Right lobe of liver (tissue), 4 donors: ENCODE results near the gene FSTL3.

Experiments used
- POLR2A ChIP-seq: fragments of 450-650 bp; IDR thresholded peaks from one replicate; pipeline ENCODE4 v1.6.1; 2017; ENCODE audit warnings: antibody characterized with exemption, mild to moderate bottlenecking
- TF ChIP-seq, protein P1 (sequence below), 4 donors: fragments of 200-600 bp in 3 of 4; fragments of 450-650 bp in 1 of 4; IDR thresholded peaks; one replicate each; pipeline versions ENCODE4 v1.5.1 to v1.8.0; 2016 to 2022; ENCODE audit warnings: antibody characterized with exemption in 4 of 4, mild to moderate bottlenecking in 2 of 4
- donor health status: DM: no; HTN: no; CAD: no.
- donor health status: DM: no; HTN: no; CAD: no.
- donor health status: DM: no; HTN: yes; CAD: no.

DNA sequence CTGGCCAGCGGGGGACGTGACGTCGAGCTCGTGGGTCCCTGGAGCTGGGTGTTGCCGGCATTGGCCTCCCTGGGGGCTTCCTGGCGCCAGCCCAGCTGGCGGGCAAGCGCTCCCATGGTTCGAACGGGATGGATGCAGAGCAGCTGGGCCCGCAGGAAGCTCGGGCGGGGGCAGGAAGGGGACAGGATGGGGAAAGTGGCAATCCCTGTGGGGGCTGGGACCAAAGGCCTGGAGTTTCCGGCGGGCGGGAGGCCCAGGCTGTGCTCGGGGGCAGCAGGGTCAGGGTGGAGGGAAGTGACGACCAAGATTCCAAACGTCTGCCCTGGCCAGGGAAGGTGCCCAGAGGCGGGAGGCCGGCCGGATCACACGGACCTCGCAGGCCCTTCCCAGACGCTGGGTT lies 51.8 kb downstream of the FSTL3 start:
- TF ChIP-seq, protein P1, sequence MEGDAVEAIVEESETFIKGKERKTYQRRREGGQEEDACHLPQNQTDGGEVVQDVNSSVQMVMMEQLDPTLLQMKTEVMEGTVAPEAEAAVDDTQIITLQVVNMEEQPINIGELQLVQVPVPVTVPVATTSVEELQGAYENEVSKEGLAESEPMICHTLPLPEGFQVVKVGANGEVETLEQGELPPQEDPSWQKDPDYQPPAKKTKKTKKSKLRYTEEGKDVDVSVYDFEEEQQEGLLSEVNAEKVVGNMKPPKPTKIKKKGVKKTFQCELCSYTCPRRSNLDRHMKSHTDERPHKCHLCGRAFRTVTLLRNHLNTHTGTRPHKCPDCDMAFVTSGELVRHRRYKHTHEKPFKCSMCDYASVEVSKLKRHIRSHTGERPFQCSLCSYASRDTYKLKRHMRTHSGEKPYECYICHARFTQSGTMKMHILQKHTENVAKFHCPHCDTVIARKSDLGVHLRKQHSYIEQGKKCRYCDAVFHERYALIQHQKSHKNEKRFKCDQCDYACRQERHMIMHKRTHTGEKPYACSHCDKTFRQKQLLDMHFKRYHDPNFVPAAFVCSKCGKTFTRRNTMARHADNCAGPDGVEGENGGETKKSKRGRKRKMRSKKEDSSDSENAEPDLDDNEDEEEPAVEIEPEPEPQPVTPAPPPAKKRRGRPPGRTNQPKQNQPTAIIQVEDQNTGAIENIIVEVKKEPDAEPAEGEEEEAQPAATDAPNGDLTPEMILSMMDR (IDR thresholded peaks at IDR 0.05) = no peak
- no peak for TF ChIP-seq POLR2A
